ENCODE measurements around the gene AEN. TPM values are rescaled to one million over a fixed set of nuclear protein-coding genes. Genes with fewer than 3 reads are reported as not detected.
A peak's percentile ranks its signal among the peaks of the same experiment; 100 is the strongest.

The AEN gene
- total RNA-seq, 1 donor: 81.6 TPM

GRCh38 chr15:88678755-88679154 lies 57.6 kb downstream of the AEN start:
- H3K4me3 ChIP-seq (ENCODE audit: low read depth, low read length): no peak overlapping the region
- DNase-seq (ENCODE audit: low read depth): no peak
- TF ChIP-seq CTCF (IDR thresholded peaks at IDR 0.05; ENCODE audit: insufficient read depth, low read depth, low read length): no peak

- DNase-seq (ENCODE audit: low read depth): no peak
- TF ChIP-seq CTCF (IDR thresholded peaks at IDR 0.05; ENCODE audit: insufficient read depth, low read depth, low read length): no peak
- H3K4me3 ChIP-seq (ENCODE audit: low read depth, low read length): no peak overlapping the region
These were observed 59.3 kb downstream of the AEN start for GRCh38 chr15:88680241-88681001.

- H3K4me3 ChIP-seq (ENCODE audit: low read depth, low read length): no peak overlapping the region
- DNase-seq (ENCODE audit: low read depth): no peak
- TF ChIP-seq CTCF (IDR thresholded peaks at IDR 0.05; ENCODE audit: insufficient read depth, low read depth, low read length): no peak
These were observed 60.6 kb downstream of the AEN start for GRCh38 chr15:88681610-88682221.

Small RNAs within 50 kb of the gene (small RNA-seq; reads per million reads assigned to genes)
- gene MIR1179 (0.28 reads per million), gene MIR7-2 (2.3 reads per million, percentile 57 among the genes with 10 or more reads in this experiment)

Other genes with a start within 250 kb of the AEN start
- gene MRPL46, start 154.0 kb upstream of the AEN start, total RNA-seq: 11.6 and 18.6 TPM in 2 replicates
- 22.0 and 22.9 TPM in 2 replicates for gene MRPS11, start 153.6 kb upstream of the AEN start, total RNA-seq
- 6.4 and 7.8 TPM in 2 replicates for gene DET1, start 74.7 kb upstream of the AEN start, total RNA-seq
- 1.3 and 3.0 TPM in 2 replicates for gene ISG20, start 17.7 kb downstream of the AEN start, total RNA-seq
- 1.6 TPM in 1 of 2 replicates, not detected in the other for gene ACAN, start 182.1 kb downstream of the AEN start, total RNA-seq

All from fibroblast of villous mesenchyme (primary cell).